ENCODE results near the gene FOXC2.

- no peak for TF ChIP-seq CTCF (IDR thresholded peaks at IDR 0.05)
- TF ChIP-seq POLR2AphosphoS5 (IDR thresholded peaks at IDR 0.05), result no peak
- no peak for TF ChIP-seq POLR2A (IDR thresholded peaks at IDR 0.05)
- TF ChIP-seq EP300 (IDR thresholded peaks at IDR 0.05), result no peak
Observed at GRCh38 chr16:86576591-86577313, 10.1 kb downstream of the FOXC2 start.

Measured in suprapubic skin (tissue), 4 donors.